Liver (tissue), 9 donors: Measurements from ENCODE around the gene COL17A1. TPM values are rescaled to one million over a fixed set of nuclear protein-coding genes. Genes with fewer than 3 reads are reported as not detected.

Experiments
- DNase-seq: peaks from one replicate; pipeline ENCODE4 v3.0.0-alpha.2; 2017; ENCODE audit warnings: low spot score
- H3K27ac ChIP-seq, 2 donors: one replicate each; pipeline ENCODE4 v1.7.0; 2013; ENCODE audit warnings: inconsistent platforms in 2 of 2, low read length in 2 of 2, control low read depth in 1 of 2, low read depth in 1 of 2, mild to moderate bottlenecking in 1 of 2
- H3K27me3 ChIP-seq, 4 donors: one replicate each; pipeline versions ENCODE4 v1.6.1 to v1.7.0; 2013; ENCODE audit warnings: low read length in 3 of 4, inconsistent platforms in 1 of 4, mild to moderate bottlenecking in 1 of 4, moderate library complexity in 1 of 4; ENCODE audit not compliant: control insufficient read depth in 4 of 4, insufficient read depth in 4 of 4
- H3K36me3 ChIP-seq, 4 donors: one replicate each; pipeline versions ENCODE4 v1.6.1 to v1.7.0; 2013; ENCODE audit warnings: low read length in 3 of 4, mild to moderate bottlenecking in 3 of 4, low read depth in 1 of 4, moderate library complexity in 1 of 4; ENCODE audit not compliant: control insufficient read depth in 4 of 4, insufficient read depth in 3 of 4
- H3K4me1 ChIP-seq, 4 donors: one replicate each; pipeline versions ENCODE4 v1.6.1 to v1.7.0; 2013; ENCODE audit warnings: low read length in 3 of 4, mild to moderate bottlenecking in 3 of 4, moderate library complexity in 1 of 4; ENCODE audit not compliant: control insufficient read depth in 4 of 4, insufficient read depth in 4 of 4
- H3K4me3 ChIP-seq, 3 donors: one replicate each; pipeline versions ENCODE4 v1.6.1 to v1.7.0; 2013; ENCODE audit warnings: low read length in 3 of 3, control low read depth in 1 of 3, low read depth in 1 of 3, mild to moderate bottlenecking in 1 of 3
- H3K9ac ChIP-seq, 2 donors: one replicate each; pipeline ENCODE4 v1.7.0; 2013; ENCODE audit warnings: low read length in 2 of 2, mild to moderate bottlenecking in 2 of 2, moderate library complexity in 2 of 2, control low read depth in 1 of 2, low read depth in 1 of 2
- H3K9me3 ChIP-seq, 4 donors: one replicate each; pipeline versions ENCODE4 v1.6.1 to v1.7.0; 2013; ENCODE audit warnings: low read length in 3 of 4; ENCODE audit not compliant: control insufficient read depth in 4 of 4
- CTCF ChIP-seq: fragments of 150-350 bp; IDR thresholded peaks from 2 replicates; pipeline ENCODE4 v1.5.1; 2017; ENCODE audit warnings: improper control_type of control experiment, low read depth, low read length; ENCODE audit not compliant: missing input control
- EGR1 ChIP-seq, 2 donors: IDR thresholded peaks; 2 replicates each; pipeline ENCODE4 v1.6.1; 2016 to 2018; ENCODE audit warnings: antibody characterized with exemption in 2 of 2, low read depth in 2 of 2
- FOXA2 ChIP-seq: IDR thresholded peaks from 2 replicates; pipeline ENCODE4 v1.6.1; 2016; ENCODE audit warnings: antibody characterized with exemption
- HNF4A ChIP-seq, 2 donors: conservative IDR thresholded peaks; 2 replicates each; pipeline ENCODE4 v1.6.1; 2016; ENCODE audit warnings: antibody characterized with exemption in 2 of 2, mild to moderate bottlenecking in 2 of 2
- HNF4G ChIP-seq: IDR thresholded peaks from 2 replicates; pipeline ENCODE4 v1.6.1; 2016; ENCODE audit warnings: antibody characterized with exemption
- JUND ChIP-seq, 2 donors: IDR thresholded peaks; 2 replicates each; pipeline ENCODE4 v1.6.1; 2016; ENCODE audit warnings: antibody characterized with exemption in 2 of 2
- MAX ChIP-seq: IDR thresholded peaks from 2 replicates; pipeline ENCODE4 v1.6.1; 2016; ENCODE audit warnings: antibody characterized with exemption
- RAD21 ChIP-seq, 2 donors: IDR thresholded peaks; 2 replicates each; pipeline ENCODE4 v1.6.1; 2016; ENCODE audit warnings: antibody characterized with exemption in 2 of 2, mild to moderate bottlenecking in 2 of 2
- RXRA ChIP-seq, 2 donors: IDR thresholded peaks; 2 replicates each; pipeline ENCODE4 v1.6.1; 2017 to 2018; ENCODE audit warnings: antibody characterized with exemption in 2 of 2, mild to moderate bottlenecking in 1 of 2
- SP1 ChIP-seq: IDR thresholded peaks from 2 replicates; pipeline ENCODE4 v1.6.1; 2018; ENCODE audit warnings: antibody characterized with exemption, mild to moderate bottlenecking
- YY1 ChIP-seq: IDR thresholded peaks from 2 replicates; pipeline ENCODE4 v1.6.1; 2016; ENCODE audit warnings: antibody characterized with exemption, mild to moderate bottlenecking
- ZBTB33 ChIP-seq: IDR thresholded peaks from 2 replicates; pipeline ENCODE4 v1.6.1; 2016; ENCODE audit warnings: antibody characterized with exemption
- WGBS: extraction: QIAGEN DNeasy Blood & Tissue Kit; methylation state at CpG from one replicate; pipeline ENCODE4 v1.1.7; 2013; 5-methylcytosine and 5-hydroxymethylcytosine counted together
- polyA plus RNA-seq, 2 donors: library from polyadenylated mRNA; stranded (reverse) in 1 of 2; unstranded in 1 of 2; fragments of 200-250 nt in 1 of 2; fragments of >200 nt in 1 of 2; fragmentation: Nextera tagmentation in 1 of 2; extraction: Ambion mirVana in 1 of 2; gene quantifications; one replicate each; pipeline versions ENCODE4 v1.2.1 to v1.2.3, GENCODE V29; 2013 to 2015
- total RNA-seq, 2 donors: library from RNA; depleted of rRNA; stranded (reverse); fragments of >200 nt; gene quantifications; one replicate each; pipeline ENCODE4 v1.2.3, GENCODE V29; 2014
- TF ChIP-seq, protein P1 (sequence below): IDR thresholded peaks from 2 replicates; pipeline ENCODE4 v1.6.1; 2016; ENCODE audit warnings: antibody characterized with exemption
- donor health status: healthy.
- donor health status: healthy.
- donor health status: healthy.
- donor health status: healthy.
- donor health status: healthy.

COL17A1 gene
- total and polyA plus RNA-seq, 4 donors = 0.05 to 1.7 TPM; not detected in 2

GRCh38 chr10:104059364-104059763, 26.3 kb downstream of the COL17A1 start:
- TF ChIP-seq SP1 (no peak), JUND (IDR thresholded peaks at IDR 0.05) (no peak), EGR1 (IDR thresholded peaks at IDR 0.05; ENCODE audit: low read depth in 2 of 2) (no peak), YY1 (no peak), FOXA2 (no peak), RXRA (IDR thresholded peaks at IDR 0.05) (no peak), ZBTB33 (no peak), RAD21 (IDR thresholded peaks at IDR 0.05) (no peak), HNF4G (no peak)
- TF ChIP-seq, protein P1, sequence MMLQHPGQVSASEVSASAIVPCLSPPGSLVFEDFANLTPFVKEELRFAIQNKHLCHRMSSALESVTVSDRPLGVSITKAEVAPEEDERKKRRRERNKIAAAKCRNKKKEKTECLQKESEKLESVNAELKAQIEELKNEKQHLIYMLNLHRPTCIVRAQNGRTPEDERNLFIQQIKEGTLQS = no peak
- no peak overlapping the region for H3K4me3 ChIP-seq
- no peaks in the 10 kb centered on the region for H3K36me3 ChIP-seq
- DNase-seq = no peak
- 77% methylated on average over 4 of the region's 4 CpGs for WGBS
- no peak overlapping the region for H3K9ac ChIP-seq
- no peak overlapping the region for H3K27ac ChIP-seq
- H3K4me1 ChIP-seq = no peaks in the 10 kb centered on the region
- no peaks in the 10 kb centered on the region for H3K27me3 ChIP-seq
- no peaks in the 10 kb centered on the region for H3K9me3 ChIP-seq

- Histone ChIP-seq H3K36me3 (no peaks in the 10 kb centered on the region), H3K27me3 (no peaks in the 10 kb centered on the region), H3K9ac (no peak overlapping the region), H3K4me1 (no peaks in the 10 kb centered on the region), H3K9me3 (no peaks in the 10 kb centered on the region), H3K4me3 (no peak overlapping the region), H3K27ac (no peak overlapping the region)
- WGBS = 88% methylated on average over 6 of the region's 6 CpGs
- TF ChIP-seq, protein P1 = no peak
- no peak for DNase-seq
Observed at GRCh38 chr10:104057717-104058116, 28.0 kb downstream of the COL17A1 start.

GRCh38 chr10:104056619-104057273, 28.9 kb downstream of the COL17A1 start:
- Histone ChIP-seq H3K36me3 (no peaks in the 10 kb centered on the region), H3K9ac (no peak overlapping the region), H3K4me1 (no peaks in the 10 kb centered on the region), H3K27me3 (no peaks in the 10 kb centered on the region), H3K9me3 (no peaks in the 10 kb centered on the region), H3K27ac (no peak overlapping the region), H3K4me3 (no peak overlapping the region)
- no peak for DNase-seq
- WGBS = 91% methylated on average over 14 of the region's 14 CpGs
- TF ChIP-seq CTCF (no peak), HNF4A (conservative IDR thresholded peaks at IDR 0.05) (no peak), EGR1 (IDR thresholded peaks at IDR 0.05; ENCODE audit: low read depth in 2 of 2) (no peak), RAD21 (IDR thresholded peaks at IDR 0.05) (no peak), MAX (no peak), HNF4G (no peak)
- TF ChIP-seq, protein P1 = no peak
